Fibroblast of lung (primary cell): ENCODE data around the gene ASAP2. TPM values are rescaled to one million over a fixed set of nuclear protein-coding genes. Genes with fewer than 3 reads are reported as not detected.

Experiments
- DNase-seq, 2 donors: peaks; one replicate each; pipeline versions ENCODE4 v3.0.0 to v3.0.0-alpha.2; 2010; ENCODE audit warnings: low read depth in 2 of 2
- H2AFZ ChIP-seq: 2 replicates; pipeline ENCODE4 v1.5.1; 2012; ENCODE audit warnings: low read length, control low read depth, inconsistent platforms
- H3K27ac ChIP-seq: 2 replicates; pipeline ENCODE4 v1.5.1; 2011; ENCODE audit warnings: low read length, control low read depth; ENCODE audit not compliant: insufficient read depth
- H3K27me3 ChIP-seq: 2 replicates; pipeline ENCODE4 v1.5.1; 2011; ENCODE audit warnings: mild to moderate bottlenecking, low read length; ENCODE audit not compliant: control insufficient read depth, insufficient read depth
- H3K36me3 ChIP-seq: 2 replicates; pipeline ENCODE4 v1.5.1; 2011; ENCODE audit warnings: low read length; ENCODE audit not compliant: control insufficient read depth, insufficient read depth
- H3K4me1 ChIP-seq: 2 replicates; pipeline ENCODE4 v1.5.1; 2011; ENCODE audit warnings: low read length; ENCODE audit not compliant: control insufficient read depth, insufficient read depth; ENCODE audit errors: extremely low read depth
- H3K4me2 ChIP-seq: 2 replicates; pipeline ENCODE4 v1.5.1; 2011; ENCODE audit warnings: low read length, control low read depth; ENCODE audit not compliant: insufficient read depth; ENCODE audit errors: extremely low read depth
- H3K4me3 ChIP-seq, 4 experiments: fragments of 200-600 bp in 1 of 4; sonication (generic) in 1 of 4; replicated peaks in 1 of 4; 2 replicates each; pipeline ENCODE4 v1.5.1; 2011 to 2016; ENCODE audit warnings: low read length in 4 of 4, low read depth in 3 of 4, mild to moderate bottlenecking in 3 of 4, control low read depth in 2 of 4, inconsistent platforms in 1 of 4, mixed read lengths in 1 of 4; ENCODE audit not compliant: insufficient read depth in 1 of 4; ENCODE audit errors: control extremely low read depth in 1 of 4
- H3K79me2 ChIP-seq: 2 replicates; pipeline ENCODE4 v1.5.1; 2012; ENCODE audit warnings: mild to moderate bottlenecking, low read length, inconsistent platforms; ENCODE audit not compliant: control insufficient read depth, insufficient read depth
- H3K9ac ChIP-seq: 2 replicates; pipeline ENCODE4 v1.5.1; 2011; ENCODE audit warnings: mild to moderate bottlenecking, low read length, control low read depth; ENCODE audit not compliant: insufficient read depth
- H3K9me3 ChIP-seq: 2 replicates; pipeline ENCODE4 v1.5.1; 2012; ENCODE audit warnings: low read depth, low read length; ENCODE audit not compliant: control insufficient read depth, insufficient read depth
- H4K20me1 ChIP-seq: 2 replicates; pipeline ENCODE4 v1.5.1; 2011; ENCODE audit warnings: low read length; ENCODE audit not compliant: control insufficient read depth, insufficient read depth; ENCODE audit errors: extremely low read depth
- CTCF ChIP-seq, 2 donors: IDR thresholded peaks in 1 of 2; conservative IDR thresholded peaks in 1 of 2; 1 replicate in 1 of 2; 2 replicates in 1 of 2; pipeline ENCODE4 v1.5.1; 2011 to 2012; ENCODE audit warnings: low read length in 2 of 2, control low read depth in 1 of 2, inconsistent platforms in 1 of 2, low read depth in 1 of 2, mild to moderate bottlenecking in 1 of 2
- EZH2 ChIP-seq: IDR thresholded peaks from 2 replicates; pipeline ENCODE4 v1.5.1; 2012; ENCODE audit warnings: low read length, control low read depth, mild to moderate bottlenecking; ENCODE audit errors: missing control alignments
- polyA plus RNA-seq, 2 donors: library from polyadenylated mRNA; depleted of rRNA in 1 of 2; stranded (reverse) in 1 of 2; unstranded in 1 of 2; fragments of >200 nt; gene quantifications; 2 replicates each; pipeline ENCODE4 v1.2.1, GENCODE V29; 2011 to 2012; ENCODE audit warnings: missing spikeins in 1 of 2
- total RNA-seq: library from RNA; depleted of rRNA; stranded (reverse); fragments of >200 nt; gene quantifications from 2 replicates; pipeline ENCODE4 v1.2.1, GENCODE V29; 2014

Gene ASAP2
- total and polyA plus RNA-seq, 2 donors (not counting 1 experiment from before 2014, with no cell fraction given) = 19.2 to 19.9 TPM

GRCh38 chr2:9278439-9278838 is 71.8 kb downstream of the ASAP2 start:
- H3K9ac ChIP-seq = no peak overlapping the region
- H3K9me3 ChIP-seq = no peaks in the 10 kb centered on the region
- no peak overlapping the region for H2AFZ ChIP-seq
- H3K27ac ChIP-seq = no peak overlapping the region
- H3K27me3 ChIP-seq = no peaks in the 10 kb centered on the region
- H3K36me3 ChIP-seq = peaks cover 1% of the 10 kb centered on the region
- H4K20me1 ChIP-seq = no peaks in the 10 kb centered on the region
- H3K4me1 ChIP-seq = peaks cover 2% of the 10 kb centered on the region
- peaks cover 30% of the 10 kb centered on the region for H3K79me2 ChIP-seq
- DNase-seq = no peak
- no peak overlapping the region for H3K4me2 ChIP-seq
- no peak overlapping the region for H3K4me3 ChIP-seq
- no peak for TF ChIP-seq CTCF (conservative IDR thresholded peaks at IDR 0.05 in 1 of 2, IDR thresholded peaks at IDR 0.05 in 1 of 2; ENCODE audit: low read depth in 1 of 2, low read length in 2 of 2)
- TF ChIP-seq EZH2 = no peak

- peaks cover 27% of the 10 kb centered on the region for H3K79me2 ChIP-seq
Measured at GRCh38 chr2:9279426-9279825, 72.8 kb downstream of the ASAP2 start.

GRCh38 chr2:9280224-9280623 is 73.6 kb downstream of the ASAP2 start:
- Histone ChIP-seq H3K27me3 (no peaks in the 10 kb centered on the region), H2AFZ (no peak overlapping the region), H4K20me1 (no peaks in the 10 kb centered on the region), H3K9me3 (no peaks in the 10 kb centered on the region), H3K4me1 (peaks cover 2% of the 10 kb centered on the region), H3K79me2 (peaks cover 24% of the 10 kb centered on the region), H3K4me3 (no peak overlapping the region), H3K9ac (no peak overlapping the region), H3K36me3 (peaks cover 1% of the 10 kb centered on the region), H3K4me2 (no peak overlapping the region), H3K27ac (no peak overlapping the region)
- TF ChIP-seq EZH2 = no peak
- DNase-seq = no peak

More at GRCh38 chr2:9279426-9279825, 72.8 kb downstream of the ASAP2 start:
- H3K4me3 ChIP-seq = no peak overlapping the region
- TF ChIP-seq CTCF (conservative IDR thresholded peaks at IDR 0.05 in 1 of 2, IDR thresholded peaks at IDR 0.05 in 1 of 2; ENCODE audit: low read depth in 1 of 2, low read length in 2 of 2) (no peak), EZH2 (no peak)
- H3K9ac ChIP-seq = no peak overlapping the region
- H3K4me2 ChIP-seq = no peak overlapping the region
- no peak for DNase-seq
- H3K27me3 ChIP-seq = no peaks in the 10 kb centered on the region
- no peak overlapping the region for H2AFZ ChIP-seq
- peaks cover 1% of the 10 kb centered on the region for H3K36me3 ChIP-seq
- no peak overlapping the region for H3K27ac ChIP-seq
- no peaks in the 10 kb centered on the region for H4K20me1 ChIP-seq
- peaks cover 2% of the 10 kb centered on the region for H3K4me1 ChIP-seq
- no peaks in the 10 kb centered on the region for H3K9me3 ChIP-seq
